GM23338 (cell line): ENCODE results near the gene DNAH10. TPM values are rescaled to one million over a fixed set of nuclear protein-coding genes. Genes with fewer than 3 reads are reported as not detected.

Source experiments
- ATAC-seq: fragments of 200-7000 bp; cut with Tn5 transposase; 3 replicates; pipeline ENCODE4 v1.9.1; 2020
- DNase-seq: peaks from one replicate; pipeline ENCODE4 v3.0.0-alpha.2; 2015; ENCODE audit warnings: low spot score
- H2AFZ ChIP-seq: fragments of 200-600 bp; sonication (generic); 2 replicates; pipeline ENCODE4 v1.8.0; 2016; ENCODE audit warnings: antibody characterized with exemption, mild to moderate bottlenecking, moderate library complexity
- H3F3A ChIP-seq: fragments of 200-600 bp; sonication (generic); replicated peaks from 2 replicates; pipeline ENCODE4 v1.8.0; 2017; ENCODE audit warnings: antibody characterized with exemption, mixed run types, low read depth
- H3K27ac ChIP-seq: fragments of 200-600 bp; sonication (generic); 2 replicates; pipeline ENCODE4 v1.6.1; 2016; ENCODE audit warnings: low read depth
- H3K27me3 ChIP-seq: fragments of 200-600 bp; sonication (generic); 2 replicates; pipeline ENCODE4 v1.8.0; 2016; ENCODE audit warnings: mild to moderate bottlenecking, mixed run types, moderate library complexity; ENCODE audit not compliant: insufficient read depth
- H3K36me3 ChIP-seq: fragments of 200-600 bp; sonication (generic); 2 replicates; pipeline ENCODE4 v1.8.0; 2016; ENCODE audit warnings: mild to moderate bottlenecking; ENCODE audit not compliant: insufficient read depth
- H3K4me1 ChIP-seq: fragments of 200-600 bp; sonication (generic); 2 replicates; pipeline ENCODE4 v1.8.0; 2016; ENCODE audit warnings: mild to moderate bottlenecking, moderate library complexity; ENCODE audit not compliant: insufficient read depth
- H3K4me2 ChIP-seq: fragments of 200-600 bp; sonication (generic); 2 replicates; pipeline ENCODE4 v1.7.1; 2017; ENCODE audit warnings: mixed run types
- H3K4me3 ChIP-seq: fragments of 200-600 bp; sonication (generic); 2 replicates; pipeline ENCODE4 v1.6.1; 2016; ENCODE audit warnings: mixed run types
- H3K79me2 ChIP-seq: fragments of 200-600 bp; sonication (generic); replicated peaks from 2 replicates; pipeline ENCODE4 v1.8.0; 2017; ENCODE audit warnings: mild to moderate bottlenecking; ENCODE audit not compliant: insufficient read depth
- H3K9me2 ChIP-seq: fragments of 200-600 bp; sonication (generic); 2 replicates; pipeline ENCODE4 v1.8.0; 2017; ENCODE audit not compliant: insufficient read depth
- H4K20me1 ChIP-seq: fragments of 200-600 bp; sonication (generic); replicated peaks from 2 replicates; pipeline ENCODE4 v1.8.0; 2017; ENCODE audit warnings: mild to moderate bottlenecking; ENCODE audit not compliant: insufficient read depth
- H3K27ac Mint-ChIP-seq: 2 replicates; pipeline ENCODE4 v1.8.0; 2020; ENCODE audit warnings: inconsistent platforms, mild to moderate bottlenecking, moderate library complexity, mixed read lengths
- H3K27me3 Mint-ChIP-seq: 3 replicates; pipeline ENCODE4 v1.8.0; 2022; ENCODE audit warnings: low read depth, mild to moderate bottlenecking, moderate library complexity, mixed read lengths, inconsistent platforms; ENCODE audit not compliant: insufficient read depth, poor library complexity
- H3K36me3 Mint-ChIP-seq: 3 replicates; pipeline ENCODE4 v1.8.0; 2021; ENCODE audit warnings: low read depth, mild to moderate bottlenecking, inconsistent platforms, moderate library complexity, mixed read lengths
- H3K4me1 Mint-ChIP-seq: 3 replicates; pipeline ENCODE4 v1.8.0; 2020; ENCODE audit warnings: mild to moderate bottlenecking, inconsistent platforms, mixed read lengths
- H3K4me3 Mint-ChIP-seq: 3 replicates; pipeline ENCODE4 v1.8.0; 2021; ENCODE audit warnings: moderate library complexity, mild to moderate bottlenecking, inconsistent platforms, mixed read lengths
- H3K9me3 Mint-ChIP-seq: 3 replicates; pipeline ENCODE4 v1.8.0; 2020; ENCODE audit warnings: moderate library complexity, mild to moderate bottlenecking, inconsistent platforms, mixed read lengths
- CREB1 ChIP-seq: fragments of 250-450 bp; sonication (Bioruptor Pico); IDR thresholded peaks from 2 replicates; pipeline ENCODE4 v1.5.0; 2020; ENCODE audit warnings: low read depth, mild to moderate bottlenecking, moderate library complexity
- EZH2 ChIP-seq: fragments of 200-600 bp; sonication (generic); IDR thresholded peaks from one replicate; pipeline ENCODE4 v1.8.0; 2017; ENCODE audit warnings: antibody characterized with exemption, mild to moderate bottlenecking, low read depth; ENCODE audit not compliant: unreplicated experiment
- EZH2phosphoT487 ChIP-seq: fragments of 200-600 bp; sonication (generic); IDR thresholded peaks from one replicate; pipeline ENCODE4 v1.8.1; 2018; ENCODE audit warnings: antibody characterized with exemption; ENCODE audit not compliant: unreplicated experiment
- JUNB ChIP-seq: IDR thresholded peaks from one replicate; pipeline ENCODE4 v1.6.1; 2016; ENCODE audit warnings: antibody characterized with exemption; ENCODE audit not compliant: unreplicated experiment
- NANOG ChIP-seq: IDR thresholded peaks from 2 replicates; pipeline ENCODE4 v1.6.1; 2016; ENCODE audit warnings: antibody characterized with exemption, borderline replicate concordance
- POLR2AphosphoS5 ChIP-seq: IDR thresholded peaks from 2 replicates; pipeline ENCODE4 v1.6.1; 2016; ENCODE audit warnings: antibody characterized with exemption, low read depth
- REST ChIP-seq: IDR thresholded peaks from one replicate; pipeline ENCODE4 v1.6.1; 2018; ENCODE audit warnings: antibody characterized with exemption; ENCODE audit not compliant: unreplicated experiment
- STAT1 ChIP-seq: IDR thresholded peaks from one replicate; pipeline ENCODE4 v1.6.1; 2016; ENCODE audit warnings: antibody characterized with exemption; ENCODE audit not compliant: unreplicated experiment
- ZNF114 ChIP-seq: fragments of 250-450 bp; sonication (Bioruptor Pico); IDR thresholded peaks from 2 replicates; pipeline ENCODE4 v1.5.0; 2020; ENCODE audit warnings: mild to moderate bottlenecking, moderate library complexity
- ZNF331 ChIP-seq: fragments of 250-450 bp; sonication (Bioruptor Pico); IDR thresholded peaks from 2 replicates; pipeline ENCODE4 v1.5.0; 2020; ENCODE audit warnings: low read depth, mild to moderate bottlenecking, moderate library complexity
- polyA plus RNA-seq: library from polyadenylated mRNA; unstranded; fragments of >200 nt; fragmentation: Nextera tagmentation; extraction: Ambion mirVana; gene quantifications from 2 replicates; pipeline ENCODE4 v1.2.1, GENCODE V29; 2016
- total RNA-seq: library from RNA; depleted of rRNA; stranded (reverse); fragments of >200 nt; shearing (Covaris generic); gene quantifications from 2 replicates; pipeline ENCODE4 v1.2.3, GENCODE V29; 2014
- TF ChIP-seq, protein P1 (sequence below): fragments of 250-450 bp; sonication (Bioruptor Pico); IDR thresholded peaks from 2 replicates; pipeline ENCODE4 v1.5.0; 2020; ENCODE audit warnings: mild to moderate bottlenecking, moderate library complexity
- TF ChIP-seq, protein P2 (sequence below): IDR thresholded peaks from 2 replicates; pipeline ENCODE4 v1.6.1; 2016; ENCODE audit warnings: antibody characterized with exemption
- TF ChIP-seq, protein P3 (sequence below), 2 experiments: fragments of 200-600 bp in 1 of 2; sonication (generic) in 1 of 2; conservative IDR thresholded peaks; 2 replicates each; pipeline versions ENCODE4 v1.5.1 to v1.6.1; 2016 to 2017; ENCODE audit warnings: antibody characterized with exemption in 2 of 2, low read depth in 2 of 2, mild to moderate bottlenecking in 2 of 2, moderate library complexity in 1 of 2

Gene DNAH10
- total and polyA plus RNA-seq, 2 experiments from 2014 or later = 0.03 TPM

DNA sequence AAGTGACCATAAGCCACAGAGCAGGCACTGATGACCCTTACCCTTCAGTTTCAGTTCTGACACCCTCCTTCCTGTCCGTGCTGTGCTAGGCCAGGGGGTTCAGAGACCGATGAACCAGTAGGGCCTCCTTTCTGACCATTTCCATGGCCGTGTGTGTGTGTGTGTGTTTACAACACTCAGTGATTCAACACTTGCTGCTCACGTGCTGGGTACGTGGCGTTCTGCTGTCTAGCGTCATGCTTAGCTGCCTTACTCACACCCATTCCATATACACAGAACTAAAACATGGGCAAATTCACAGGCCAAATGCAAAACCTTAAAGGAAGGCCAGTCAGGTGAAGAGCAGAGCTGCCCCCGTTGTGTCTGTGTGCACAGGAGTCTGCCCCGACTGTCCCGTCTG, 67.5 kb downstream of the DNAH10 start:
- no peak for DNase-seq
- no peak for ATAC-seq
- Histone ChIP-seq H3K36me3 (no peaks in the 10 kb centered on the region; the same call in 1 of the 2 replicates), H3F3A (no peaks in the 10 kb centered on the region), H3K4me2 (no peak overlapping the region), H2AFZ (no peak overlapping the region), H4K20me1 (no peaks in the 10 kb centered on the region), H3K4me3 (no peak overlapping the region), H3K27me3 (no peaks in the 10 kb centered on the region), H3K27ac (no peak overlapping the region), H3K9me2 (no peaks in the 10 kb centered on the region), H3K4me1 (no peaks in the 10 kb centered on the region), H3K79me2 (no peaks in the 10 kb centered on the region)
- Mint-ChIP-seq H3K36me3 (no peaks in the 10 kb centered on the region; the same call in 2 of the 3 replicates), H3K9me3 (peaks cover 54% of the 10 kb centered on the region), H3K27ac (no peak overlapping the region), H3K27me3 (peaks cover 6% of the 10 kb centered on the region), H3K4me3 (no peak overlapping the region), H3K4me1 (no peaks in the 10 kb centered on the region)
- TF ChIP-seq, protein P1, sequence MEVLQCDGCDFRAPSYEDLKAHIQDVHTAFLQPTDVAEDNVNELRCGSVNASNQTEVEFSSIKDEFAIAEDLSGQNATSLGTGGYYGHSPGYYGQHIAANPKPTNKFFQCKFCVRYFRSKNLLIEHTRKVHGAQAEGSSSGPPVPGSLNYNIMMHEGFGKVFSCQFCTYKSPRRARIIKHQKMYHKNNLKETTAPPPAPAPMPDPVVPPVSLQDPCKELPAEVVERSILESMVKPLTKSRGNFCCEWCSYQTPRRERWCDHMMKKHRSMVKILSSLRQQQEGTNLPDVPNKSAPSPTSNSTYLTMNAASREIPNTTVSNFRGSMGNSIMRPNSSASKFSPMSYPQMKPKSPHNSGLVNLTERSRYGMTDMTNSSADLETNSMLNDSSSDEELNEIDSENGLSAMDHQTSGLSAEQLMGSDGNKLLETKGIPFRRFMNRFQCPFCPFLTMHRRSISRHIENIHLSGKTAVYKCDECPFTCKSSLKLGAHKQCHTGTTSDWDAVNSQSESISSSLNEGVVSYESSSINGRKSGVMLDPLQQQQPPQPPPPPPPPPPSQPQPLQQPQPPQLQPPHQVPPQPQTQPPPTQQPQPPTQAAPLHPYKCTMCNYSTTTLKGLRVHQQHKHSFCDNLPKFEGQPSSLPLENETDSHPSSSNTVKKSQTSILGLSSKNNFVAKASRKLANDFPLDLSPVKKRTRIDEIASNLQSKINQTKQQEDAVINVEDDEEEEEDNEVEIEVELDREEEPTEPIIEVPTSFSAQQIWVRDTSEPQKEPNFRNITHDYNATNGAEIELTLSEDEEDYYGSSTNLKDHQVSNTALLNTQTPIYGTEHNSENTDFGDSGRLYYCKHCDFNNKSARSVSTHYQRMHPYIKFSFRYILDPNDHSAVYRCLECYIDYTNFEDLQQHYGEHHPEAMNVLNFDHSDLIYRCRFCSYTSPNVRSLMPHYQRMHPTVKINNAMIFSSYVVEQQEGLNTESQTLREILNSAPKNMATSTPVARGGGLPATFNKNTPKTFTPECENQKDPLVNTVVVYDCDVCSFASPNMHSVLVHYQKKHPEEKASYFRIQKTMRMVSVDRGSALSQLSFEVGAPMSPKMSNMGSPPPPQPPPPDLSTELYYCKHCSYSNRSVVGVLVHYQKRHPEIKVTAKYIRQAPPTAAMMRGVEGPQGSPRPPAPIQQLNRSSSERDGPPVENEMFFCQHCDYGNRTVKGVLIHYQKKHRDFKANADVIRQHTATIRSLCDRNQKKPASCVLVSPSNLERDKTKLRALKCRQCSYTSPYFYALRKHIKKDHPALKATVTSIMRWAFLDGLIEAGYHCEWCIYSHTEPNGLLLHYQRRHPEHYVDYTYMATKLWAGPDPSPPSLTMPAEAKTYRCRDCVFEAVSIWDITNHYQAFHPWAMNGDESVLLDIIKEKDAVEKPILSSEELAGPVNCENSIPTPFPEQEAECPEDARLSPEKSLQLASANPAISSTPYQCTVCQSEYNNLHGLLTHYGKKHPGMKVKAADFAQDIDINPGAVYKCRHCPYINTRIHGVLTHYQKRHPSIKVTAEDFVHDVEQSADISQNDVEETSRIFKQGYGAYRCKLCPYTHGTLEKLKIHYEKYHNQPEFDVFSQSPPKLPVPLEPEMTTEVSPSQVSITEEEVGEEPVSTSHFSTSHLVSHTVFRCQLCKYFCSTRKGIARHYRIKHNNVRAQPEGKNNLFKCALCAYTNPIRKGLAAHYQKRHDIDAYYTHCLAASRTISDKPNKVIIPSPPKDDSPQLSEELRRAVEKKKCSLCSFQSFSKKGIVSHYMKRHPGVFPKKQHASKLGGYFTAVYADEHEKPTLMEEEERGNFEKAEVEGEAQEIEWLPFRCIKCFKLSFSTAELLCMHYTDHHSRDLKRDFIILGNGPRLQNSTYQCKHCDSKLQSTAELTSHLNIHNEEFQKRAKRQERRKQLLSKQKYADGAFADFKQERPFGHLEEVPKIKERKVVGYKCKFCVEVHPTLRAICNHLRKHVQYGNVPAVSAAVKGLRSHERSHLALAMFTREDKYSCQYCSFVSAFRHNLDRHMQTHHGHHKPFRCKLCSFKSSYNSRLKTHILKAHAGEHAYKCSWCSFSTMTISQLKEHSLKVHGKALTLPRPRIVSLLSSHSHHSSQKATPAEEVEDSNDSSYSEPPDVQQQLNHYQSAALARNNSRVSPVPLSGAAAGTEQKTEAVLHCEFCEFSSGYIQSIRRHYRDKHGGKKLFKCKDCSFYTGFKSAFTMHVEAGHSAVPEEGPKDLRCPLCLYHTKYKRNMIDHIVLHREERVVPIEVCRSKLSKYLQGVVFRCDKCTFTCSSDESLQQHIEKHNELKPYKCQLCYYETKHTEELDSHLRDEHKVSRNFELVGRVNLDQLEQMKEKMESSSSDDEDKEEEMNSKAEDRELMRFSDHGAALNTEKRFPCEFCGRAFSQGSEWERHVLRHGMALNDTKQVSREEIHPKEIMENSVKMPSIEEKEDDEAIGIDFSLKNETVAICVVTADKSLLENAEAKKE = no peak
- TF ChIP-seq JUNB (no peak), ZNF331 (no peak), STAT1 (no peak), NANOG (no peak), CREB1 (CRISPR knock-in tag) (no peak), EZH2 (no peak), REST (no peak), POLR2AphosphoS5 (no peak), EZH2phosphoT487 (no peak), ZNF114 (CRISPR knock-in tag) (no peak)
- TF ChIP-seq, protein P2, sequence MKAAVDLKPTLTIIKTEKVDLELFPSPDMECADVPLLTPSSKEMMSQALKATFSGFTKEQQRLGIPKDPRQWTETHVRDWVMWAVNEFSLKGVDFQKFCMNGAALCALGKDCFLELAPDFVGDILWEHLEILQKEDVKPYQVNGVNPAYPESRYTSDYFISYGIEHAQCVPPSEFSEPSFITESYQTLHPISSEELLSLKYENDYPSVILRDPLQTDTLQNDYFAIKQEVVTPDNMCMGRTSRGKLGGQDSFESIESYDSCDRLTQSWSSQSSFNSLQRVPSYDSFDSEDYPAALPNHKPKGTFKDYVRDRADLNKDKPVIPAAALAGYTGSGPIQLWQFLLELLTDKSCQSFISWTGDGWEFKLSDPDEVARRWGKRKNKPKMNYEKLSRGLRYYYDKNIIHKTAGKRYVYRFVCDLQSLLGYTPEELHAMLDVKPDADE = no peak
- TF ChIP-seq, protein P3, sequence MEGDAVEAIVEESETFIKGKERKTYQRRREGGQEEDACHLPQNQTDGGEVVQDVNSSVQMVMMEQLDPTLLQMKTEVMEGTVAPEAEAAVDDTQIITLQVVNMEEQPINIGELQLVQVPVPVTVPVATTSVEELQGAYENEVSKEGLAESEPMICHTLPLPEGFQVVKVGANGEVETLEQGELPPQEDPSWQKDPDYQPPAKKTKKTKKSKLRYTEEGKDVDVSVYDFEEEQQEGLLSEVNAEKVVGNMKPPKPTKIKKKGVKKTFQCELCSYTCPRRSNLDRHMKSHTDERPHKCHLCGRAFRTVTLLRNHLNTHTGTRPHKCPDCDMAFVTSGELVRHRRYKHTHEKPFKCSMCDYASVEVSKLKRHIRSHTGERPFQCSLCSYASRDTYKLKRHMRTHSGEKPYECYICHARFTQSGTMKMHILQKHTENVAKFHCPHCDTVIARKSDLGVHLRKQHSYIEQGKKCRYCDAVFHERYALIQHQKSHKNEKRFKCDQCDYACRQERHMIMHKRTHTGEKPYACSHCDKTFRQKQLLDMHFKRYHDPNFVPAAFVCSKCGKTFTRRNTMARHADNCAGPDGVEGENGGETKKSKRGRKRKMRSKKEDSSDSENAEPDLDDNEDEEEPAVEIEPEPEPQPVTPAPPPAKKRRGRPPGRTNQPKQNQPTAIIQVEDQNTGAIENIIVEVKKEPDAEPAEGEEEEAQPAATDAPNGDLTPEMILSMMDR (conservative IDR thresholded peaks at IDR 0.05; ENCODE audit: low read depth in 2 of 2) = no peak
